CD4-positive, alpha-beta T cell treated with Interleukin-21 for 1 hour (primary cell): ENCODE data around the gene ZNF878.

Source experiments
- DNase-seq: peaks from one replicate; pipeline ENCODE4 v3.0.0-alpha.2; 2020

ZNF878 gene

GRCh38 chr19:12034620-12035019 is 18.1 kb downstream of the ZNF878 start:
- DNase-seq: no peak

GRCh38 chr19:12034198-12034597 is 18.6 kb downstream of the ZNF878 start:
- no peak for DNase-seq

GRCh38 chr19:12015753-12016116 is 37.0 kb downstream of the ZNF878 start:
- DNase-seq: no peak

GRCh38 chr19:12015015-12015752 is 37.6 kb downstream of the ZNF878 start:
- no peak for DNase-seq

- DNase-seq: no peak
These were observed 52.4 kb downstream of the ZNF878 start for GRCh38 chr19:12000152-12000981.

GRCh38 chr19:11995174-11995573 is 57.6 kb downstream of the ZNF878 start:
- DNase-seq: no peak
